ENCODE results near the gene ZBTB24.
"Not testable (repeated sequence)": the region's sequence is repeated elsewhere in the genome, so short reads cannot be mapped to it uniquely, and the experiment has no call there.

Gene ZBTB24

GRCh38 chr6:109482905-109483734 is at the start of gene ZBTB24:
ZBTB24 (minus strand) TSS chr6:109483219; CDS start chr6:109482026, 1,193 bp downstream.
- peak; percentile 93 for DNase-seq

- no peak for DNase-seq
Observed at GRCh38 chr6:109531446-109531845, 48.4 kb upstream of the ZBTB24 start.

GRCh38 chr6:109527989-109528388 is 45.0 kb upstream of the ZBTB24 start:
- no peak for DNase-seq

GRCh38 chr6:109526905-109527628 is 44.0 kb upstream of the ZBTB24 start:
- peak; percentile 60 for DNase-seq

GRCh38 chr6:109524129-109524528 is 41.1 kb upstream of the ZBTB24 start:
- DNase-seq: no peak

GRCh38 chr6:109523478-109523877 is 40.5 kb upstream of the ZBTB24 start:
- DNase-seq: no peak

GRCh38 chr6:109521080-109521479 is 38.1 kb upstream of the ZBTB24 start:
- no peak for DNase-seq

GRCh38 chr6:109519647-109520046 is 36.6 kb upstream of the ZBTB24 start:
- DNase-seq: not testable (repeated sequence)

- no peak for DNase-seq
Observed at GRCh38 chr6:109516929-109517328, 33.9 kb upstream of the ZBTB24 start.

GRCh38 chr6:109515781-109516409 is 32.9 kb upstream of the ZBTB24 start:
- peak; percentile 21 for DNase-seq

GRCh38 chr6:109514946-109515345 is 31.9 kb upstream of the ZBTB24 start:
- no peak for DNase-seq

- no peak for DNase-seq
Observed at GRCh38 chr6:109513571-109514071, 30.6 kb upstream of the ZBTB24 start.

- DNase-seq: no peak
Observed at GRCh38 chr6:109512271-109512817, 29.3 kb upstream of the ZBTB24 start.

GRCh38 chr6:109511832-109512231 is 28.8 kb upstream of the ZBTB24 start:
- DNase-seq: no peak

GRCh38 chr6:109510358-109510757 is 27.3 kb upstream of the ZBTB24 start:
- no peak for DNase-seq

GRCh38 chr6:109508166-109508860 is 25.3 kb upstream of the ZBTB24 start:
- no peak for DNase-seq

GRCh38 chr6:109507490-109508072 is 24.6 kb upstream of the ZBTB24 start:
- no peak for DNase-seq

GRCh38 chr6:109506841-109507240 is 23.8 kb upstream of the ZBTB24 start:
- no peak for DNase-seq

- no peak for DNase-seq
Observed at GRCh38 chr6:109506314-109506713, 23.3 kb upstream of the ZBTB24 start.

- no peak for DNase-seq
Observed at GRCh38 chr6:109503327-109504224, 20.6 kb upstream of the ZBTB24 start.

- no peak for DNase-seq
Observed at GRCh38 chr6:109498936-109499335, 15.9 kb upstream of the ZBTB24 start.
